Measurements from ENCODE around the gene CNOT10.

CNOT10 gene

GRCh38 chr3:32820430-32820829 lies 135.4 kb downstream of the CNOT10 start:
- no peak for DNase-seq

GRCh38 chr3:32820971-32821685 lies 136.1 kb downstream of the CNOT10 start:
- DNase-seq = no peak

- DNase-seq = no peak
Observed at GRCh38 chr3:32821686-32822296, 136.8 kb downstream of the CNOT10 start.

GRCh38 chr3:32822609-32823498 lies 137.9 kb downstream of the CNOT10 start:
- DNase-seq = no peak

Data from inflammatory macrophage treated with lipopolysaccharide for 1 hour (primary cell).